ENCODE data around the gene KLHL29. TPM values are rescaled to one million over a fixed set of nuclear protein-coding genes. Genes with fewer than 3 reads are reported as not detected.

Gene KLHL29
- total RNA-seq, 6 experiments from 2014 or later, result 1.2 to 10.2 (median 6.4) TPM

DNA sequence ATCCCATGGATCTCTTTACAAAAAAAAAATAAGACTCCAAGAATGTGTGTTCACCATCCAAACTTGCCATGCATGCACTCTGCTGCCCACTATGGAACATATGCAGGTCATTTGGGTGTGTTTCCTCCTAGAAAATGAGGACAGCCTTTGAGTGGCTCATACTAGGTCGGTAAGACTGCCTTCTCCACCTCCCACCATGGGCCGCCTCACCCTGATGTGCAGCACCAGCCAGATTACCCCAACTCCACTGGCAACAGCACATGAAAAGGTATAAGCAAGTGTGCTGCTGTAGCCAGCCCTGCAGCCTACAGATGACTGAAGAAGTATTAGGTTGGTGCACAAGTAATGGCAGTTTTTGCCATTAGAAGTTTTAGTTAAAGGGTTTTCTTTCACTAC lies 327.8 kb downstream of the KLHL29 start:
- no peak overlapping the region for H3K4me3 ChIP-seq
- DNase-seq (no peak), ATAC-seq (no peak)
- WGBS (ENCODE audit: insufficient coverage, low coverage, low lambda C conversion rate, missing lambda C conversion rate), result no CpG with 5 or more reads among the region's 2 CpGs
- TF ChIP-seq, protein P1, sequence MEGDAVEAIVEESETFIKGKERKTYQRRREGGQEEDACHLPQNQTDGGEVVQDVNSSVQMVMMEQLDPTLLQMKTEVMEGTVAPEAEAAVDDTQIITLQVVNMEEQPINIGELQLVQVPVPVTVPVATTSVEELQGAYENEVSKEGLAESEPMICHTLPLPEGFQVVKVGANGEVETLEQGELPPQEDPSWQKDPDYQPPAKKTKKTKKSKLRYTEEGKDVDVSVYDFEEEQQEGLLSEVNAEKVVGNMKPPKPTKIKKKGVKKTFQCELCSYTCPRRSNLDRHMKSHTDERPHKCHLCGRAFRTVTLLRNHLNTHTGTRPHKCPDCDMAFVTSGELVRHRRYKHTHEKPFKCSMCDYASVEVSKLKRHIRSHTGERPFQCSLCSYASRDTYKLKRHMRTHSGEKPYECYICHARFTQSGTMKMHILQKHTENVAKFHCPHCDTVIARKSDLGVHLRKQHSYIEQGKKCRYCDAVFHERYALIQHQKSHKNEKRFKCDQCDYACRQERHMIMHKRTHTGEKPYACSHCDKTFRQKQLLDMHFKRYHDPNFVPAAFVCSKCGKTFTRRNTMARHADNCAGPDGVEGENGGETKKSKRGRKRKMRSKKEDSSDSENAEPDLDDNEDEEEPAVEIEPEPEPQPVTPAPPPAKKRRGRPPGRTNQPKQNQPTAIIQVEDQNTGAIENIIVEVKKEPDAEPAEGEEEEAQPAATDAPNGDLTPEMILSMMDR (IDR thresholded peaks at IDR 0.05), result no peak
- no peak for TF ChIP-seq POLR2A (IDR thresholded peaks at IDR 0.05)
- H3K36me3 ChIP-seq, result no peaks in the 10 kb centered on the region
- H3K4me1 ChIP-seq, result no peaks in the 10 kb centered on the region
- no peaks in the 10 kb centered on the region for H3K9me3 ChIP-seq
- no peaks in the 10 kb centered on the region for H3K27me3 ChIP-seq
- intact Hi-C loops (cut with DNase I), result no loop called here
- H3K27ac ChIP-seq, result no peak overlapping the region

DNA sequence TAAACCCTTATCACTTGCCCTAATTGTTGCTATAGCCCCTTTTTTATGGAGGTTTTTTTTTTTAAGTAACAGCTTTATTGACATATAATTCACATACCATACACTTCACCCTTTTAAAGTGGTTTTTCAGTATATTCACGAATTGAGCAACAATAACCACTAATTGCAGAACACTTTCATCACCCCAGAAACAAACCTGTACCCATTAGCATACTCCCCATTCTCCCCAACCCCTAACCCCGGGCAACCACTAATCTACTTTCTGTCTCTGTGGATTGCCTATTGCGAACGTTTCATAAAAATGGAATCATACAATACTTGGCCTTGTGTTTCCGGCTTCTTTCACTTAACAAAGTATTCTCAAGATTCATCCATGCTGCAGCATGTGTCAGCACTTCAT lies 328.4 kb downstream of the KLHL29 start:
- Histone ChIP-seq H3K27me3 (no peaks in the 10 kb centered on the region), H3K9me3 (no peaks in the 10 kb centered on the region), H3K27ac (no peak overlapping the region), H3K4me1 (no peaks in the 10 kb centered on the region), H3K36me3 (no peaks in the 10 kb centered on the region), H3K4me3 (no peak overlapping the region)
- intact Hi-C loops (cut with DNase I), result no loop called here
- TF ChIP-seq POLR2A (IDR thresholded peaks at IDR 0.05), result no peak
- TF ChIP-seq, protein P1 (IDR thresholded peaks at IDR 0.05), result no peak
- ATAC-seq, result no peak
- WGBS (ENCODE audit: insufficient coverage, low coverage, low lambda C conversion rate, missing lambda C conversion rate), result 77% methylated on average over 5 of the region's 5 CpGs
- no peak for DNase-seq

DNA sequence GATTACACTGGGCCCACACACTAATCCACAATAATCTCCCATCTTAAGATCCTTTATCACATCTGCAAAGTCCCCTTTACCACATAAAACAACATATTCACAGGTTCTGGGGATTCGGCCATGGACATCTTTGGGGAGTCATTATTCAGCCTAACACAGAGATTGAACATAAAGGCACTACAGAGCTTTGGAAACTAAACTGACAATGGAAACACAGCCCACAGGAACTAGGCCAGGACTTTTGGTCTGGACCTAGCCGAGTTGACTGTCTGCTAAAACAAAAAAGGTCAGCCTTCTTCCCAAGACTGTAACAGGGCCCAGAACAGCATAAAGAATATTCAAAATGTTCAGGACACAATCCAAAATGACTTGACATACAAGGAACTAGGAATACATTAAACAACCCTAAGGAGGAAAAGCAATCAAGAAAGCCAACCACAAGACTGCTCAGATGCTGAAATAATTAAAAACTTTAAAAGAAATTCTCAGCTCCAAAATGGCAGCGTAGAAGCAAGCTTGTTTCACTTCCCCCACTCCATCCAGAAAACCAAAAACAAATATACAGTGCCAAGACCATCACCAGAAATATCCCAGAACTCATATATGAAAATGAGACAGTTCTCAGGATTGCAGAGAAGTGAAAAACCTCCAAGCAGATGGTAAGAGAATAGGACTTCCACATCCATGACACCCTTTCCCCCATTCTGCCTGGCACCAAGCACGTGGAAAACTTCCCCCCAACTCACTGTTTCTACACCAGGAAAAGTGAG lies 334.1 kb downstream of the KLHL29 start:
- no peaks in the 10 kb centered on the region for H3K4me1 ChIP-seq
- DNase-seq (no peak), ATAC-seq (no peak)
- no peaks in the 10 kb centered on the region for H3K27me3 ChIP-seq
- no peak for TF ChIP-seq POLR2A (IDR thresholded peaks at IDR 0.05)
- TF ChIP-seq, protein P1 (IDR thresholded peaks at IDR 0.05), result no peak
- no peak overlapping the region for H3K4me3 ChIP-seq
- intact Hi-C loops (cut with DNase I), result no loop called here
- H3K27ac ChIP-seq, result no peak overlapping the region
- no peaks in the 10 kb centered on the region for H3K9me3 ChIP-seq
- H3K36me3 ChIP-seq, result no peaks in the 10 kb centered on the region
- WGBS (ENCODE audit: insufficient coverage, low coverage, low lambda C conversion rate, missing lambda C conversion rate), result 81% methylated on average over 4 of the region's 4 CpGs

DNA sequence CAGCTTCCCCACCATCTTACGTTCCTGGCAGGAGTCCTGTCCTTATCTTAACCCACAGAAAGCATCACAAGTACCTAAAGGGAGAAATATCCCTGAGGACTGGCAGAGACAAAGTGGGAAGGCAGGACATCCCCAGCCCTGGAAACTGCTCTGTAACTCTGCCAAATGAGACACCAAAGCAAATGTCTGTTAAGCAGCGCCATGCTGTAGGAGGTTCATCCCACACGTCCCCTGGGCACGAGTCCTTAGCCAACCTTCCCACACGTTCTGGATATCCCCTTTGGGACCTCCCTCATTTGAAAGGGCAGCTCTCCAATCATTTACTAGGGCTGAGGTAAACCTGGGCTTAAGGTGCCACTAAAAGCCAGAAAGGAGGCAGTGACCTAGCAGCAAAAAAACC lies 334.7 kb downstream of the KLHL29 start:
- H3K27me3 ChIP-seq, result no peaks in the 10 kb centered on the region
- ATAC-seq (no peak), DNase-seq (no peak)
- no peaks in the 10 kb centered on the region for H3K4me1 ChIP-seq
- no peaks in the 10 kb centered on the region for H3K36me3 ChIP-seq
- intact Hi-C loops (cut with DNase I), result no loop called here
- no peak overlapping the region for H3K4me3 ChIP-seq
- H3K27ac ChIP-seq, result no peak overlapping the region
- TF ChIP-seq, protein P1 (IDR thresholded peaks at IDR 0.05), result no peak
- TF ChIP-seq POLR2A (IDR thresholded peaks at IDR 0.05), result no peak
- H3K9me3 ChIP-seq, result no peaks in the 10 kb centered on the region
- 66% methylated on average over 2 of the region's 5 CpGs for WGBS (ENCODE audit: insufficient coverage, low coverage, low lambda C conversion rate, missing lambda C conversion rate)
